Neutrophil (primary cell): ENCODE measurements around the gene NRXN2.

Experiments used
- H3K27ac ChIP-seq: fragments of 200-600 bp; sonication (generic); 2 replicates; pipeline ENCODE4 v1.5.1; 2016; ENCODE audit warnings: mild to moderate bottlenecking, moderate library complexity
- H3K27me3 ChIP-seq: fragments of 200-600 bp; sonication (generic); 2 replicates; pipeline ENCODE4 v1.6.0; 2016; ENCODE audit warnings: mild to moderate bottlenecking
- H3K36me3 ChIP-seq: fragments of 200-600 bp; sonication (generic); 2 replicates; pipeline ENCODE4 v1.5.1; 2017
- H3K4me1 ChIP-seq, 2 experiments: fragments of 200-600 bp in 1 of 2; sonication (generic) in 1 of 2; 1 replicate in 1 of 2; 2 replicates in 1 of 2; pipeline versions ENCODE4 v1.5.1 to v1.6.1; 2013 to 2016; ENCODE audit warnings: low read depth in 1 of 2, low read length in 1 of 2, mild to moderate bottlenecking in 1 of 2, moderate library complexity in 1 of 2; ENCODE audit not compliant: control insufficient read depth in 1 of 2, insufficient read depth in 1 of 2
- H3K4me3 ChIP-seq, 2 experiments: fragments of 200-600 bp in 1 of 2; sonication (generic) in 1 of 2; 1 replicate in 1 of 2; 2 replicates in 1 of 2; pipeline ENCODE4 v1.5.1; 2013 to 2016; ENCODE audit warnings: low read depth in 1 of 2, low read length in 1 of 2, mild to moderate bottlenecking in 1 of 2, moderate library complexity in 1 of 2
- H3K9me3 ChIP-seq: fragments of 200-600 bp; sonication (generic); 2 replicates; pipeline ENCODE4 v1.5.1; 2016
- TF ChIP-seq, protein P1 (sequence below): fragments of 200-600 bp; sonication (generic); IDR thresholded peaks from 2 replicates; pipeline ENCODE4 v1.5.1; 2016; ENCODE audit warnings: antibody characterized with exemption

Gene NRXN2

DNA sequence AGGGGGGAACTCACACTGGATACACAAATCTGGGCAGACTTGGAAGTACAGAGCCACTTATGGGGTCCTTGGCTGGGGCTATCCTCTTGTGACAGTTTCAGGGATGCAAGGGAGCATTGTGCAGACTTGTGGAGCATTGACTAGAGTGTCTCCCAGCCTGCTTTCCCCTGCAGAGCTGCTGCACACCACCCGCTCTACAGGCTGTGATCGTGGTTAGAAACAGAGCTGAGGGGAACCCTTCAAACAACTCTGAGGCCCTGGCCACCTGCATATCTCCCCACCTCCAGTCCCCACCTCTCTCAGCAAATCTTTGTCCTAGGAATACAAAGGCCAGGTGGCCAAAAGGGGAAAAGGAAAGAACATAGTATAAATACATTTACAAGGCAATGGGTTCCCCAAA, 64.7 kb downstream of the NRXN2 start:
- Histone ChIP-seq H3K27ac (no peak overlapping the region), H3K4me1 (peaks cover 13 to 24% of the 10 kb centered on the region in 2 experiments), H3K4me3 (no peak overlapping the region), H3K36me3 (no peaks in the 10 kb centered on the region), H3K27me3 (no peaks in the 10 kb centered on the region), H3K9me3 (no peaks in the 10 kb centered on the region)
- TF ChIP-seq, protein P1, sequence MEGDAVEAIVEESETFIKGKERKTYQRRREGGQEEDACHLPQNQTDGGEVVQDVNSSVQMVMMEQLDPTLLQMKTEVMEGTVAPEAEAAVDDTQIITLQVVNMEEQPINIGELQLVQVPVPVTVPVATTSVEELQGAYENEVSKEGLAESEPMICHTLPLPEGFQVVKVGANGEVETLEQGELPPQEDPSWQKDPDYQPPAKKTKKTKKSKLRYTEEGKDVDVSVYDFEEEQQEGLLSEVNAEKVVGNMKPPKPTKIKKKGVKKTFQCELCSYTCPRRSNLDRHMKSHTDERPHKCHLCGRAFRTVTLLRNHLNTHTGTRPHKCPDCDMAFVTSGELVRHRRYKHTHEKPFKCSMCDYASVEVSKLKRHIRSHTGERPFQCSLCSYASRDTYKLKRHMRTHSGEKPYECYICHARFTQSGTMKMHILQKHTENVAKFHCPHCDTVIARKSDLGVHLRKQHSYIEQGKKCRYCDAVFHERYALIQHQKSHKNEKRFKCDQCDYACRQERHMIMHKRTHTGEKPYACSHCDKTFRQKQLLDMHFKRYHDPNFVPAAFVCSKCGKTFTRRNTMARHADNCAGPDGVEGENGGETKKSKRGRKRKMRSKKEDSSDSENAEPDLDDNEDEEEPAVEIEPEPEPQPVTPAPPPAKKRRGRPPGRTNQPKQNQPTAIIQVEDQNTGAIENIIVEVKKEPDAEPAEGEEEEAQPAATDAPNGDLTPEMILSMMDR, result no peak

- no peaks in the 10 kb centered on the region for H3K27me3 ChIP-seq
- H3K4me3 ChIP-seq, result no peak overlapping the region
- H3K36me3 ChIP-seq, result no peaks in the 10 kb centered on the region
- no peaks in the 10 kb centered on the region for H3K9me3 ChIP-seq
- TF ChIP-seq, protein P1, result no peak
- no peak overlapping the region for H3K27ac ChIP-seq
- H3K4me1 ChIP-seq, result peaks cover 13 to 24% of the 10 kb centered on the region in 2 experiments
These were observed 66.1 kb downstream of the NRXN2 start for GRCh38 chr11:64656862-64657261.

DNA sequence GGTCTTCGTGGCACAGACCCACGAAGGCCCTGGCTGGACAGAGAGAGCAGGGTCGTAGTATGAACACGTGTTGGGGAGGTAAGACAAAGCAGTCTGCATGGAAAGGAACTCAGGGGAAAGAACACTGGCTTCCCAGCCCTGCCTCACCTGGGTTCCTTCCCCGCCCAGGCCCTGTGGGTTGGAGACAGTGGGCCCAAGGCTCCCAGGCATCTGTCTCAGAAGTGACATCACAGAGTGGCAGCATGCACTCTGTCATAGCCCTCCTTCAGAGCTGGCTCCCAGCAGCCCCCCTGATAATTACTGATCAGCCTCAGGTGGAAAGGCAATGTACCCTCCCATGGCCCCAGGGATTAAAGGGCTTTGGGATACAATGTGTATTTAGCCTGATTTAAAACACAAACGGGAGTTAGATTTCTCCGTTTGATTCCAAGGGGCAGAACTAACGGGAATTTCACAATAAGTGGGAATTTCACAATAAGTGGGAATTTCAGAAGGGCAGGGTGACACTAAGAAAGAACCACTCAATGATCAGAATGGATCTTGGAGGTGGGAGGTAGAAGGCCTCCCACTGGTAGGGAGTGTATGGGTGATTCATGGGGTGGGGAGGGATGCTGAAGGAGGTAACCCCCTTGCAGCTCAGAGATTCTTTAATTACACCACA, 66.9 kb downstream of the NRXN2 start:
- Histone ChIP-seq H3K27ac (no peak overlapping the region), H3K9me3 (no peaks in the 10 kb centered on the region), H3K27me3 (no peaks in the 10 kb centered on the region), H3K36me3 (no peaks in the 10 kb centered on the region), H3K4me1 (peaks cover 13 to 24% of the 10 kb centered on the region in 2 experiments), H3K4me3 (no peak overlapping the region)
- TF ChIP-seq, protein P1, result no peak

DNA sequence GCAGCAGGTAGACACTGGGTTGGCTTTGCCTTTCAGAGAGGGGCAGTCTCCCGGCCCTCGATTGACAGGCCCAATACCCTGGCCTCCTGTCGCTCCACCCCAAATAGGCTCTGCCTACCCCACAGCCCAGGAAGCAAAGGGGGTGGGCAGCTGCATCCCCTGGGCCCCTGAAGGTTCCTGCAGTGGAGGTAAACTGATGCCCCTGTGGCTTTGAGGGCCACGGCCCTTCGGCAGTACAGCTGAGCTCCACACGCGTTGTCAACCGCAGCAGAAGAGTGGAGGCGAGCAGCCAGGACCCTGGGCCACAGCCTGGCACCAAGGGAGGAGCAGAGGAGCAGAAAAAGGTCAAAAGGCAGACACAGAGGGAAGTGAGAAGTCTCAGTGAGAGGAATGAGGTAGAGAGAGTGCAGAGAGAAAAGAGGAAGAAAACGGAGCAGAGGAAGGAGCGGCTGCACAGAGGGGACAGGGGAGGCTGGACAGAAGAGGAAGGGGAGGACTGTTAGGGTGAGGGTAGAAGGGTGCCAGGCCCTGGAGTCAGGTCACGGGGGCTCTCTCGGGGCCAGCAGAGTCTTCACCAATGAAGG, 67.9 kb downstream of the NRXN2 start:
- peak overlapping the region; percentile 70 for H3K27ac ChIP-seq
- H3K27me3 ChIP-seq, result no peaks in the 10 kb centered on the region
- H3K9me3 ChIP-seq, result no peaks in the 10 kb centered on the region
- no peak overlapping the region for H3K4me3 ChIP-seq
- TF ChIP-seq, protein P1, result no peak
- no peaks in the 10 kb centered on the region for H3K36me3 ChIP-seq
- peaks cover 13 to 24% of the 10 kb centered on the region in 2 experiments for H3K4me1 ChIP-seq

GRCh38 chr11:64654439-64654838, 68.6 kb downstream of the NRXN2 start:
- Histone ChIP-seq H3K4me3 (no peak overlapping the region), H3K4me1 (peaks cover 13 to 24% of the 10 kb centered on the region in 2 experiments), H3K9me3 (no peaks in the 10 kb centered on the region), H3K27me3 (no peaks in the 10 kb centered on the region), H3K36me3 (no peaks in the 10 kb centered on the region), H3K27ac (no peak overlapping the region)
- TF ChIP-seq, protein P1, result no peak
